ENCODE data around the gene LMAN1L.

- TF ChIP-seq CTCF (IDR thresholded peaks at IDR 0.05 in 4 of 5, conservative IDR thresholded peaks at IDR 0.05 in 1 of 5) (no peak), POLR2A (IDR thresholded peaks at IDR 0.05) (no peak)
These were observed 12.3 kb downstream of the LMAN1L start for GRCh38 chr15:74824976-74825375.
